GM19238 (cell line): ENCODE results near the gene TAB3.

Source experiments
- DNase-seq: peaks from one replicate; pipeline ENCODE4 v3.0.0; 2011; ENCODE audit warnings: low spot score; ENCODE audit not compliant: insufficient read length

The TAB3 gene

GRCh38 chrX:30885136-30885535 lies 3.9 kb downstream of the TAB3 start:
- no peak for DNase-seq

DNA sequence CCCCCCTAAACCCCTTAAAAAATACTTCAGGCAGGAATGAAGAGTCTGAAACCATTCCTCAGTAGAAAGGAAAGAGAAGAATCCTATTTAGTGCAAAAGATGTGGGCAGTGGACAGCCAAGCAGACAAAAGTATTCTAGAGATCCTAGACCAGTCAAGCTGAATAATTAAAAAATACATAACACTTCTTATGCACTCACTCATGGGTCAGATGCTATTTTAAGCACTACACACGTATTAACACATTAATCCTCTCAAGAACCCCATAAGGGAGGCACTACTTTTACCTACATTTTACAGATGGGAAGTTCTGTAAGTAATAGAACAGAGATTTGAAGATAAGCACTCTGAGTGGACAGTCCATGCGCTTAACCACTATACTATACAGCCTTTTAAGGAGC lies 5.9 kb downstream of the TAB3 start:
- no peak for DNase-seq

DNA sequence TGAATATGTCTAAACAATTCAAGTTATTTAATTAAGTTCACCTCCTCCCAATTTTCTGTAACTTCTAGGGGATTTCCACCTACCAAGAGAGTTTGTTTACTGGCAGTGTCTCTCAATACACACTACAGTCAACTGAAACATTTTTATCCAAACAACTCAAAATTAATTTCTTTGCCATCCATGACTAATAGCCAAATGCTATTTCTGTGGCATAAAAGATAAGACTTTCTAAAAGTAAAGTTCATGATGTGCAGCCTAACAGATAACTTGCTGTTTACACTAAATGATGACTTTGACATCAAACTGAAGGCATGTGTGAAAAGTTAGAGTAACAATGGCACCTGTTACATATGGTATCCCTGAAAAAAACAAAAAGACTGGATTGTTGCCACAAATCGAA lies 7.3 kb downstream of the TAB3 start:
- no peak for DNase-seq

DNA sequence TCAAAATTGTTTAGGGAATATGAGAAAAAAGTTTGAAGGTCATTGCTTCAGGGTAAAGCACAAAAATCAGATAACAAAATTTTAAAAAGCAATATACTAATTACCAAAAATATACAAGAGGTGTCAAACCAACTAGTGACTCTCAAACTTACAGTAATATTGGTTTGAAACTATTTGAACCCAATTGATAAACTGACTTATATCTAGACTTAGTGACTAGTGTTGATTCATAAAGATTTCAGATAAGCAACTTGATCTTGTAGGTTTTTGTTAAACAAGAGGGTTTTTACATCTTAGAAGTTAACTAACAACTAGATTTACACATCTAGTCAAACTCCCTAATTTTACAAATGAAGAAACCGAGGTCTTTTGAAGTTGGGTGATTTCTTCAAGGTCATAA lies 7.7 kb downstream of the TAB3 start:
- no peak for DNase-seq

GRCh38 chrX:30880058-30880457 lies 9.0 kb downstream of the TAB3 start:
- no peak for DNase-seq

DNA sequence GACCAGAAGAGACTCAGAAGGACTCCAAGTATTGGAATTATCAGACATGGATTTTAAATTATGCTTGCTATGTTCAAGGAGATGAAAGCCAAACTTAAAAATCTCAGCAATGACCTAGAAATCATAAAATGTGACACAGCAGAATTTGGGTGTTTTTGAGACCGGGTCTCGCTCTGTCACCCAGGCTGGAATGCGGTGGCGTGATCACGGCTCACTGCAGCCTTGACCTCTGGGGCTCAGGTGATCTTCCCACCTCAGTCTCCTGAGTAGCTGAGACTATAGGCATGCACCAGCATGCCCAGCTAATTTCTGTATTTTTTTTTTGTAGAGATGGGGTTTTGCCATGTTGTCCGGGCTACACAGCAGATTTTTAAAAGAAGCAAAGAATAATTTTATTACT lies 12.7 kb downstream of the TAB3 start:
- no peak for DNase-seq

DNA sequence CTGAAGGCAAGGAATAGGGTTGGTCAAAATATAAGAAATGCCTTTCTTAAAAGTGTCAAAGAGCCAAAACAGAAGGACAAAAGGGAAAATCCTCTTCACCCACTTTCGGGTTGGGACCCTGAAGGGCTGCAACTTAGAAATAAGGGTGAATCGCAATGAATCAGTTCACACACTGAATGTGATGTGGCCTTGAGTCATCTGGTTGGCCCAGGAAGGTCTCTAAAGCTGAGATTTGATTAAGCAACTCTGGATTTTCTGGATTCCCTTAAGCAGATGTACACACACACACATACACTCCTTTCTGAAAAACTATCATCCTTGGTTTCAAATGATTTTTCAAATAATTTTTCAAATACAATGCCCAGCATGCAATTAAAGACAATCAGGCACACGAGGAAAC lies 13.1 kb downstream of the TAB3 start:
- DNase-seq, result no peak

- DNase-seq, result no peak
Observed at GRCh38 chrX:30874851-30875250, 14.2 kb downstream of the TAB3 start.

GRCh38 chrX:30870572-30870971 lies 18.5 kb downstream of the TAB3 start:
- DNase-seq, result no peak

DNA sequence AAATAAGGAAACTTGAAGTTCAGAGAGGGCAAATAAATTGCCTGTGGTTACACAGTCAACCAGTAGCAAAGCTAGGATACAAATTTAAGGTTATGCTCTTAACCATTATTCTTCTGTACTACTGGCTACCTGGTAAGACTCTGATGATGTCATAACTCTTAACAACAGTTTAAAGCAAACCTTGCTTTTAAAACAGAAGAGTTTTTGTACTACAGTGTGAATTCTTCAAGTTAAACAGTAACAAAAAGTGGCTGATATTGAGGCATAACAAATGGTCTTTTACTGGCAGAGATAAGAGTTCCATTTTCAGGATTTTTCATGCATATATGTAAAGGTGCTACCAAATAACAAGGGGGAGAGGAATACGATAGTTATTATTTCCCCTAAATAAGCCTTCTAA lies 23.4 kb downstream of the TAB3 start:
- DNase-seq, result no peak

GRCh38 chrX:30865015-30865414 lies 24.0 kb downstream of the TAB3 start:
- no peak for DNase-seq

- DNase-seq, result no peak
Observed at GRCh38 chrX:30864383-30864785, 24.7 kb downstream of the TAB3 start.

DNA sequence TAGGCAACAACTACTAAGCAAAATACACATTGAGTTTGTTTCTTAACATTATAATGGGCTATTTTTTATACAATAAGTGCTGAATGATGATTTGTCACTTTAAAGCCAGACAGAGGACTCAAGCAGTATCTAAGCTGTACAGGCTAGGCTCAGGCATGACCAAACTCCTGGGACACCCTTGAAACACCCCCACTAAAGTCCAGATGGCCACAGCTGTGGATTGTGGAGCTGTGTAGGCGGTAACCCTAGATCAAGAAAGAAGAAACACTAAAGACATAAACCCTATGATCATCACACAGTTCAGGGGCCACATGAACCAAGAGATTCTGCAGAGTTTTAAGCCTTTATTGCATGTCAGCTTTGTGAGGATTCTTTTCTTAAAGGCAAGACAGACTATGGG lies 25.1 kb downstream of the TAB3 start:
- no peak for DNase-seq

- no peak for DNase-seq
Observed at GRCh38 chrX:30858098-30858497, 31.0 kb downstream of the TAB3 start.

DNA sequence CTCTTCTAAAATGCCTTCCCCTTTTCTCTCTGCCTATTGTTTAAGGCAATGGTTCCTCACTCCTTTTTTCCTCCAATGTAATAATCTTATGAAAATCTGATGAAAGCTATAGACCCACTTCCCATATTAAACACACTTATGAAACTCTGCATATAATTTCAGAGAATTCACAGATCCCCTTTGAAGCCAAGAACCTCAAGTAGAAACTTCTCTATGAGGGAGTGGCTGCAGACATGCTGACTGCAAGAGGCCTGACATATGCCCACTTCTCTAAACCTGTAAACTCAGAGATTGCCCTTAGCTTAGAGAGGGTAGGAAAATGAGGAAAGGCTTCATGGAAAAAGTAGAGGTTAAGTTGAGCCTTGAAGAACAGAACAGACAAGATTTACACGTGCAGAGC lies 37.6 kb downstream of the TAB3 start:
- no peak for DNase-seq

- DNase-seq, result no peak
Observed at GRCh38 chrX:30835373-30835772, 53.7 kb downstream of the TAB3 start.

- DNase-seq, result no peak
Observed at GRCh38 chrX:30833896-30834295, 55.2 kb downstream of the TAB3 start.

DNA sequence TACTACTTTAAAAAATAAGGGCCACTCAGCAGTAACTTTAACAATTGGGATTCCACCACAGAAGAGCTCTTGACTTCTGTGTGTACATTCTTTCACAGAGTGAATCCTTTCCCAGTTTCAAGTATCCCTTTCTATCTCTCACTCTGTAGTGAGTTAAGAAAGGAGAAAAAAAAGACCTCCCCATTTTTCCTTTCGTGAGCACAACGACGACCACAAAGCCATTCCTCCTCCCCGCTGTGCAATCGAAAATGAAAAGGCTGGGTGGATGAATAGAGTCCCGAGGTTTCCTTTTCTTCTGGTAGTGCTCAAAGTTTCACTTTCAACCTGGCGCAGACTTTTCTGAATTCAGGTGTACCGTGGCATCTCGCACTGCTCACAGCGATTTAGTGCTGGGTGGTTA lies 58.0 kb downstream of the TAB3 start:
- no peak for DNase-seq

DNA sequence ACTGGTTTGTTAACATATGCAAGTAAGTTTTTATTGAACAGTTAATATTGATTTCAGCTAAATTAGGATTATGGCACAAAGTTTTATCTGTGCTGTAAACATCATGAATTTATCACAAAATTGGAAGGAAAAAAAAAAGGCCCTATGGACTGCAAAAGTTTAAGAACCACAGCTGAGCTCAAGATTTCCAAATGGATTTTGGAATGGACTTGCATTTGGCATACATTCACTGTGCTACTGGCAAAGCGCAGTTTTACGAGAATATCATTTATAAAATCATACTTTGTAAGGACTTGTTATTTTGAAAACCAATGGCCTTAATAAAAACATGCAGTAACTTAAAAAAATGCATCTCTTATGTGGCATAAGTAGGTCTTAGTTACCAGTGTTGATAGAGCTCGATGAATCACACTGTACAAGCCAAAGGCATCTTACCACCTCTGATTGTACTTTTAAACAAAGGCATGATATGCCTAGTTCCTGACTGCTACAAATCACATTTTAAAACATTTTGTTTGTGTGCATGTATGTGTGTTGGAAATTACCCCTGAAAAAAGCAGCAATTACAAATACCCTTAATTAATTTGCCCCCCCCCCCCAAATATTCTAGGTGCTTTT lies 58.6 kb downstream of the TAB3 start:
- DNase-seq, result no peak

GRCh38 chrX:30824275-30824674 lies 64.8 kb downstream of the TAB3 start:
- DNase-seq, result no peak

DNA sequence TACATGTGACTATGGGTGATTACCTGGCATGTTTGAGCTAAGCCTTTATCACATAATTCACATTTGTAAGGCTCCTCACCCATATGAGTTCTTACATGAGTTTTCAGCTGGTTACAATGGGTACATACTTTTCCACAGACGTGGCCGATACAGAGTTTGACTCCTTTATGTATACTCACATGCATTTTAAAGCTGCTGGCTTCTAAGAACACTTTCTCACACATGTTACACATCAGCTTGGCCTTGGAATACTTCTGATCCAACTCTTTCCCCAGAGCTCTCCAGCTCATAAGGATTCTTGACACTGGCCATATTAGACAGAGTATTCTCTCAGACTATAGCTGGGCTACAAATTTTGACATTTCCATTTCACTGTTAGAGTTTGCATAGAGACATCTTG lies 66.3 kb downstream of the TAB3 start:
- DNase-seq, result no peak

- no peak for DNase-seq
Observed at GRCh38 chrX:30822068-30822681, 66.9 kb downstream of the TAB3 start.

DNA sequence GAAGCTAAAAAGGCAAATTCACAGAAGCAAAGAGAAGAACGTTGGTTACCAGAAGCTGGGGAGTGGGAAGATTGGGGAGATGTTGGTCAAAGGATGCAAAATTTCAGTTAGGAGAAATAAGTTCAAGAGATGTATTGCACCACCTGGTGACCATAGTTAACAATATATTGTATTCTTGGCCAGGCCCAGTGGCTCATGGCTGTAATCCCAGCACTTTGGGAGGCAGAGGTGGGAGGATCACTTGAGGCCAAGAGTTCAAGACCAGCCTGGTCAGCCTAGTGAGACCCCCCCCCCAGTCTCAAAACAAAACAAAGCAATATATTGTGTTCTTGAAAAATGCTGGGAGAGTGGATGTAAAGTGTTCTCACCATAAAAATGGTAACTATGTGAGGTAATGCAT lies 67.9 kb downstream of the TAB3 start:
- no peak for DNase-seq

GRCh38 chrX:30819080-30819479 lies 70.0 kb downstream of the TAB3 start:
- no peak for DNase-seq
